Karpas-422 (cell line): ENCODE results near the gene TMEM139. TPM values are rescaled to one million over a fixed set of nuclear protein-coding genes. Genes with fewer than 3 reads are reported as not detected.

Experiments
- DNase-seq: peaks from one replicate; pipeline ENCODE4 v3.0.0-alpha.2; 2015
- H2AFZ ChIP-seq: fragments of 200-600 bp; sonication (generic); 2 replicates; pipeline ENCODE4 v1.6.1; 2014; ENCODE audit warnings: antibody characterized with exemption, low read length, mixed read lengths
- H3K27ac ChIP-seq: fragments of 200-600 bp; sonication (generic); 2 replicates; pipeline ENCODE4 v1.5.1; 2014; ENCODE audit warnings: mild to moderate bottlenecking, low read length, moderate library complexity
- H3K27me3 ChIP-seq: fragments of 200-600 bp; sonication (generic); 2 replicates; pipeline ENCODE4 v1.6.1; 2014; ENCODE audit warnings: low read length, mixed read lengths
- H3K36me3 ChIP-seq: fragments of 200-600 bp; sonication (generic); 2 replicates; pipeline ENCODE4 v1.6.1; 2014; ENCODE audit warnings: low read length, mixed read lengths; ENCODE audit not compliant: insufficient read depth
- H3K4me1 ChIP-seq: fragments of 200-600 bp; sonication (generic); 2 replicates; pipeline ENCODE4 v1.6.1; 2014; ENCODE audit warnings: mild to moderate bottlenecking, low read length, mixed read lengths
- H3K4me2 ChIP-seq: fragments of 200-600 bp; sonication (generic); 2 replicates; pipeline ENCODE4 v1.6.1; 2014; ENCODE audit warnings: low read length, low read depth, mild to moderate bottlenecking; ENCODE audit not compliant: poor library complexity, severe bottlenecking
- H3K4me3 ChIP-seq: fragments of 200-600 bp; sonication (generic); 2 replicates; pipeline ENCODE4 v1.5.1; 2014; ENCODE audit warnings: mild to moderate bottlenecking, antibody characterized with exemption, low read length, mixed read lengths
- H3K79me2 ChIP-seq: fragments of 200-600 bp; sonication (generic); 2 replicates; pipeline ENCODE4 v1.6.1; 2014; ENCODE audit warnings: mild to moderate bottlenecking, low read length, mixed read lengths
- H3K9ac ChIP-seq: fragments of 200-600 bp; sonication (generic); 2 replicates; pipeline ENCODE4 v1.6.0; 2014; ENCODE audit warnings: low read length
- H3K9me2 ChIP-seq: fragments of 200-600 bp; sonication (generic), shearing (Covaris generic); replicated peaks from 2 replicates; pipeline ENCODE4 v1.6.0; 2014; ENCODE audit warnings: mild to moderate bottlenecking, low read length, moderate library complexity; ENCODE audit not compliant: insufficient read depth
- H3K9me3 ChIP-seq: fragments of 300-700, 200-600 bp; sonication (generic); 2 replicates; pipeline ENCODE4 v1.6.1; 2014; ENCODE audit warnings: low read length, mixed read lengths
- H4K20me1 ChIP-seq: fragments of 200-600 bp; sonication (generic); 2 replicates; pipeline ENCODE4 v1.6.1; 2014; ENCODE audit warnings: mild to moderate bottlenecking, antibody characterized with exemption, low read length, low read depth; ENCODE audit not compliant: insufficient read depth
- total RNA-seq: library from RNA; depleted of rRNA; stranded (reverse); fragments of >200 nt; shearing (Covaris generic); gene quantifications from 2 replicates; pipeline ENCODE4 v1.2.3, GENCODE V29; 2014; ENCODE audit warnings: low replicate concordance

Gene TMEM139
- total RNA-seq, 1 experiment from 2014 or later, result not detected

DNA sequence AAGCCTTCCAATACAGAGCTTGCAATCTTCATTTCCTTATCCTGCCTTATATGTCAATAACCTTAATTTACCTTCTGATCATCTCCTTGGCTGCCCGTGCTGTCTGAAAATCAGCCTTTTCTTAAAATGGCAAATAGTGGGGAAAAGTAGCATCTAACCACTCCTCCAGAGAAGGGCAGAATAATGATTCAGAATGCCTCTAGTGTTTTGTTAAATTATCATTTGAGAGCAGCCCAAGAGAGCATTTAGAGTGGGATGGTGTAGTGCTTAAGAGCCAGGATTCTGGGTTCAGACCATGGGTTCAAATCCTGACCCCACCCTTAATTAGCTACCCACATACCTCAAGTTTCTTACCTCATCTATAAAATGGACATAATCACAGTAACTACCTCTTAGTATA lies 4.6 kb upstream of the TMEM139 start:
- H3K9me3 ChIP-seq, result no peaks in the 10 kb centered on the region
- H3K27ac ChIP-seq, result no peak overlapping the region
- H3K4me1 ChIP-seq, result peaks cover 9% of the 10 kb centered on the region
- no peaks in the 10 kb centered on the region for H3K9me2 ChIP-seq
- no peaks in the 10 kb centered on the region for H3K36me3 ChIP-seq
- no peak for DNase-seq
- no peak overlapping the region for H3K9ac ChIP-seq
- H3K4me3 ChIP-seq, result no peak overlapping the region
- H2AFZ ChIP-seq, result no peak overlapping the region
- H3K79me2 ChIP-seq, result no peaks in the 10 kb centered on the region
- H4K20me1 ChIP-seq, result no peaks in the 10 kb centered on the region
- H3K4me2 ChIP-seq, result no peak overlapping the region
- H3K27me3 ChIP-seq, result no peaks in the 10 kb centered on the region

DNA sequence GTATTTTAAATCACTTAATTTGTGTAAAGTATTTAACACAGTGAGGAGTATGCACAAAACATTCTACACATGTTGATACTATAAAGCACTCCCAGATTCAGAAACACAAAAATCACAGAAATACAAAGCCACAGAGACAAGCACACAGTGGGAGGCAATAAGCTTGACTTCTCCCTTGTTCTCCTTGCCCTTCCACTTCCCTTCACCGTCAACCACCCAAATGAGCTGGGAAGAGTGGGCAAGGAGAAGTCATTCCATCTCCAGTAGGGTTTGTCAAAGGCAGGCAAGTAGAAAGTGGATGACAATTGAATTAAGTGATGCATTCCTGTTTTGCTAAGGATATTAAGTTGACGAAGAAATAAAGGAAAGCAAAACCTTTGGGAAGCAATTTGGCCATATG lies 4.2 kb upstream of the TMEM139 start:
- H3K27me3 ChIP-seq, result no peaks in the 10 kb centered on the region
- no peak overlapping the region for H3K4me2 ChIP-seq
- no peaks in the 10 kb centered on the region for H3K9me2 ChIP-seq
- no peak overlapping the region for H3K9ac ChIP-seq
- no peaks in the 10 kb centered on the region for H3K36me3 ChIP-seq
- no peaks in the 10 kb centered on the region for H3K79me2 ChIP-seq
- peaks cover 9% of the 10 kb centered on the region for H3K4me1 ChIP-seq
- H3K9me3 ChIP-seq, result no peaks in the 10 kb centered on the region
- H2AFZ ChIP-seq, result no peak overlapping the region
- DNase-seq, result no peak
- H3K4me3 ChIP-seq, result no peak overlapping the region
- H4K20me1 ChIP-seq, result no peaks in the 10 kb centered on the region
- H3K27ac ChIP-seq, result no peak overlapping the region

DNA sequence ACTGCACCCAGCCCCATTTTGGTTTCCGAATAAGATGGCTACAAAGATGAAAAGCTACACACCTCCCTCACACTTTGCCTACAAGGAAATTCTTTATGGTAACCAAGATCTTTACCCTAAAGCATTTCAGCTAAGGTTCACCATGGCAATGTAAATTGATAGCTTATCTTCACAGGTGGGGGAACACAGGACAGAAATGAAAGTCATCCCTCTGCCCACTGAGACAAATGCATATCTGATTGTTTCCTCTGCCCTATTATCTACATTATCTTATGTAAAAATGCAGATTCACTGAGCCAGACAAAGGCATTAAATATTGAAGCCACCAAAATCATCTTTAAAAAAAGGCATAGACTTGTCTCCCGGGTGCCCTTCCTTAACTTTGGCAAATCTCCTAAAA lies 3.2 kb upstream of the TMEM139 start:
- Histone ChIP-seq H3K4me2 (no peak overlapping the region), H3K4me3 (no peak overlapping the region), H4K20me1 (no peaks in the 10 kb centered on the region), H3K9me3 (no peaks in the 10 kb centered on the region), H2AFZ (no peak overlapping the region), H3K36me3 (no peaks in the 10 kb centered on the region), H3K9me2 (no peaks in the 10 kb centered on the region), H3K27ac (no peak overlapping the region), H3K9ac (no peak overlapping the region), H3K4me1 (peaks cover 9% of the 10 kb centered on the region), H3K27me3 (no peaks in the 10 kb centered on the region), H3K79me2 (no peaks in the 10 kb centered on the region)
- no peak for DNase-seq

DNA sequence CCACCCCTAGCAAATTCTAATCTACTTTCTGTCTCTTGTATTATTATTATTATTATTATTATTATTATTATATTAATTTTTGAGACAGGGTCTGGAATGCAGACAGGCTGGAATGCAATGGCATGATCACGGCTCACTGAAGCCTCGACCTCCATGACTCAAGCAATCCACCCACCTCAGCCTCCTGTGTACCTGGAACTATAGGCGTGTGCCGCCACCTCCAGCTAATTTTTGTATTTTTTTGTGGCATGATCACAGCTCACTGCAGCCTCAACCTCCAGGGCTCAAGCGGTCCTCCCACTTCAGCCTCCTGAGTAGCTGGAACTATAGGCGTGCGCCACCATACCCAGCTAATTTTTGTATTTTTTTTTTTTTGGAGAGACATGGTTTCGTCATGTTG lies 2.6 kb upstream of the TMEM139 start:
- Histone ChIP-seq H2AFZ (no peak overlapping the region), H4K20me1 (no peaks in the 10 kb centered on the region), H3K9me3 (no peaks in the 10 kb centered on the region), H3K27me3 (no peaks in the 10 kb centered on the region), H3K4me1 (peaks cover 9% of the 10 kb centered on the region), H3K4me3 (no peak overlapping the region), H3K36me3 (no peaks in the 10 kb centered on the region), H3K9me2 (no peaks in the 10 kb centered on the region), H3K79me2 (no peaks in the 10 kb centered on the region), H3K4me2 (no peak overlapping the region), H3K9ac (no peak overlapping the region), H3K27ac (no peak overlapping the region)
- DNase-seq, result no peak

DNA sequence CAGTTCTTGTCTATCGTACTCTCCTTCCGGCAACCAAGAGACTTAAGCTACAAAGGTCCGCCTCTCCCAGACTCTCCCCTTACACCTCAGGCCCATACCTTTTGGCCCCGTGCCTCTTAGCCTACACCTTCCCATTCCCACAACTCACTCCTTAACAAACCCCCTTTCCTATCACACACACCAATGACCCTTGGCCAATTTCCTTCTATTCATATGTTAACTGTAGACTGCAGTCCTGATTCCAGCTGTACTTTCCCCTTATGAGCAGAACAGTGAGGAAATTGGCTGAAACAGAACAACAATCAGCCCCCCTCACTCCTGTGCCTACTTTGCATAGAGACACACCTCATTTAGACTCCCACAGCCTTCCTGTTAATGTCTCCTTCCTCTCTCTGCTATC lies 1.4 kb upstream of the TMEM139 start:
- Histone ChIP-seq H2AFZ (no peak overlapping the region), H3K79me2 (peaks cover 1% of the 10 kb centered on the region), H3K9ac (no peak overlapping the region), H3K4me2 (peak overlapping the region; percentile 3), H3K4me3 (no peak overlapping the region), H3K27me3 (no peaks in the 10 kb centered on the region), H3K9me2 (no peaks in the 10 kb centered on the region), H3K27ac (no peak overlapping the region), H3K9me3 (no peaks in the 10 kb centered on the region), H3K4me1 (peaks cover 12% of the 10 kb centered on the region), H3K36me3 (no peaks in the 10 kb centered on the region), H4K20me1 (no peaks in the 10 kb centered on the region)
- no peak for DNase-seq

DNA sequence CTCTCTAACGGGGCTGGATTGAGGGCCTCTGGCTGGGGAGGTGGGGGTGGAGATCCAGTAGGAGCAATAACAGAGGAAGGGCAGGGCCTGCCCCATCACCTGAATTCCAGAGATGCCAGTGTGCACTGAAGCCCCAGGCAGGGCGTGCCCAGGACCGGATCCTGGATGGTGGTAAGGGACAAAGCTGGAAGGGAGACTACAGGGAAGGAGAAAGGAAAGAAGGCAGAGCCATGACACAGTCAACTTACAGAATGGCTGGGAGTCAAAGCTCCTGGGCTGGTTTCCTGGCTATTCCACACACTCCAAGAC lies 666 bp downstream of the TMEM139 start:
- Histone ChIP-seq H3K9me3 (no peaks in the 10 kb centered on the region), H3K79me2 (peaks cover 21% of the 10 kb centered on the region), H3K4me3 (no peak overlapping the region), H3K9ac (no peak overlapping the region), H3K36me3 (peaks cover 3% of the 10 kb centered on the region; the same call in 1 of the 2 replicates), H3K4me1 (peaks cover 24% of the 10 kb centered on the region), H3K27ac (no peak overlapping the region), H4K20me1 (0 out of 2 replicates have a peak, but pooled peaks cover 6% of the 10 kb centered on the region), H3K4me2 (no peak overlapping the region), H2AFZ (no peak overlapping the region), H3K27me3 (no peaks in the 10 kb centered on the region), H3K9me2 (no peaks in the 10 kb centered on the region)
- no peak for DNase-seq

DNA sequence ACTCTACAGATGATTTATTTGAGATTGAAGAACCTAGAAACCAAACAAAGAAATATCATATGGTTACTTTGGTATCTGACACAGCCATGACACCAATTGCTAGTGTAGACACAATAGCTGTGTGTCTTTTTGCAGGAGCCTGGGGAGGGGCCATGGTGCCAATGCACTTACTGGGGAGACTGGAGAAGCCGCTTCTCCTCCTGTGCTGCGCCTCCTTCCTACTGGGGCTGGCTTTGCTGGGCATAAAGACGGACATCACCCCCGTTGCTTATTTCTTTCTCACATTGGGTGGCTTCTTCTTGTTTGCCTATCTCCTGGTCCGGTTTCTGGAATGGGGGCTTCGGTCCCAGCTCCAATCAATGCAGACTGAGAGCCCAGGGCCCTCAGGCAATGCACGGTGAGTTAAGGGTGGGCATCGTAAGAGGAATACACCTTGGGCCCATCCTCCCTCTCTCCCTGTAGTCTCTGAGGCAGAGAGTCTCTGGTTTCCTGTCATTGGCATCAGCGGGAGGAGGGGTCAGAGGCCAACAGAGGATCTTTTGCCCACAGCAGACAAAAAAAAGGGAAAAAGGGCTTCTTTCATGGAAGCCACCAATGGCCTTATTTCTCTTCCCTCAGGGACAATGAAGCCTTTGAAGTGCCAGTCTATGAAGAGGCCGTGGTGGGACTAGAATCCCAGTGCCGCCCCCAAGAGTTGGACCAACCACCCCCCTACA lies 1.2 kb downstream of the TMEM139 start:
- no peaks in the 10 kb centered on the region for H3K9me3 ChIP-seq
- no peaks in the 10 kb centered on the region for H3K9me2 ChIP-seq
- 0 out of 2 replicates have a peak, but pooled peaks cover 6% of the 10 kb centered on the region for H4K20me1 ChIP-seq
- peaks cover 9% of the 10 kb centered on the region; the same call in 1 of the 2 replicates for H3K36me3 ChIP-seq
- no peak overlapping the region for H3K4me3 ChIP-seq
- H3K27ac ChIP-seq, result no peak overlapping the region
- no peak overlapping the region for H3K9ac ChIP-seq
- H2AFZ ChIP-seq, result no peak overlapping the region
- peaks cover 27% of the 10 kb centered on the region for H3K79me2 ChIP-seq
- DNase-seq, result no peak
- H3K27me3 ChIP-seq, result no peaks in the 10 kb centered on the region
- H3K4me2 ChIP-seq, result no peak overlapping the region
- peaks cover 29% of the 10 kb centered on the region for H3K4me1 ChIP-seq

DNA sequence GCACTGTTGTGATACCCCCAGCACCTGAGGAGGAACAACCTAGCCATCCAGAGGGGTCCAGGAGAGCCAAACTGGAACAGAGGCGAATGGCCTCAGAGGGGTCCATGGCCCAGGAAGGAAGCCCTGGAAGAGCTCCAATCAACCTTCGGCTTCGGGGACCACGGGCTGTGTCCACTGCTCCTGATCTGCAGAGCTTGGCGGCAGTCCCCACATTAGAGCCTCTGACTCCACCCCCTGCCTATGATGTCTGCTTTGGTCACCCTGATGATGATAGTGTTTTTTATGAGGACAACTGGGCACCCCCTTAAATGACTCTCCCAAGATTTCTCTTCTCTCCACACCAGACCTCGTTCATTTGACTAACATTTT lies 1.7 kb downstream of the TMEM139 start:
- H4K20me1 ChIP-seq, result 0 out of 2 replicates have a peak, but pooled peaks cover 6% of the 10 kb centered on the region
- H3K79me2 ChIP-seq, result peaks cover 32% of the 10 kb centered on the region
- no peak overlapping the region for H3K4me3 ChIP-seq
- no peak overlapping the region for H3K9ac ChIP-seq
- H3K36me3 ChIP-seq, result peaks cover 14% of the 10 kb centered on the region
- H3K4me2 ChIP-seq, result no peak overlapping the region
- no peaks in the 10 kb centered on the region for H3K9me3 ChIP-seq
- no peak for DNase-seq
- no peaks in the 10 kb centered on the region for H3K27me3 ChIP-seq
- H3K9me2 ChIP-seq, result no peaks in the 10 kb centered on the region
- no peak overlapping the region for H2AFZ ChIP-seq
- H3K4me1 ChIP-seq, result peaks cover 32% of the 10 kb centered on the region
- H3K27ac ChIP-seq, result no peak overlapping the region
